Fibroblast of lung (primary cell): ENCODE measurements around the gene PTPRH. TPM values are rescaled to one million over a fixed set of nuclear protein-coding genes. Genes with fewer than 3 reads are reported as not detected.

Experiments used
- DNase-seq, 2 donors: peaks; one replicate each; pipeline versions ENCODE4 v3.0.0 to v3.0.0-alpha.2; 2010; ENCODE audit warnings: low read depth in 2 of 2
- H2AFZ ChIP-seq: 2 replicates; pipeline ENCODE4 v1.5.1; 2012; ENCODE audit warnings: low read length, control low read depth, inconsistent platforms
- H3K27ac ChIP-seq: 2 replicates; pipeline ENCODE4 v1.5.1; 2011; ENCODE audit warnings: low read length, control low read depth; ENCODE audit not compliant: insufficient read depth
- H3K27me3 ChIP-seq: 2 replicates; pipeline ENCODE4 v1.5.1; 2011; ENCODE audit warnings: mild to moderate bottlenecking, low read length; ENCODE audit not compliant: control insufficient read depth, insufficient read depth
- H3K36me3 ChIP-seq: 2 replicates; pipeline ENCODE4 v1.5.1; 2011; ENCODE audit warnings: low read length; ENCODE audit not compliant: control insufficient read depth, insufficient read depth
- H3K4me1 ChIP-seq: 2 replicates; pipeline ENCODE4 v1.5.1; 2011; ENCODE audit warnings: low read length; ENCODE audit not compliant: control insufficient read depth, insufficient read depth; ENCODE audit errors: extremely low read depth
- H3K4me2 ChIP-seq: 2 replicates; pipeline ENCODE4 v1.5.1; 2011; ENCODE audit warnings: low read length, control low read depth; ENCODE audit not compliant: insufficient read depth; ENCODE audit errors: extremely low read depth
- H3K4me3 ChIP-seq, 4 experiments: fragments of 200-600 bp in 1 of 4; sonication (generic) in 1 of 4; replicated peaks in 1 of 4; 2 replicates each; pipeline ENCODE4 v1.5.1; 2011 to 2016; ENCODE audit warnings: low read length in 4 of 4, low read depth in 3 of 4, mild to moderate bottlenecking in 3 of 4, control low read depth in 2 of 4, inconsistent platforms in 1 of 4, mixed read lengths in 1 of 4; ENCODE audit not compliant: insufficient read depth in 1 of 4; ENCODE audit errors: control extremely low read depth in 1 of 4
- H3K79me2 ChIP-seq: 2 replicates; pipeline ENCODE4 v1.5.1; 2012; ENCODE audit warnings: mild to moderate bottlenecking, low read length, inconsistent platforms; ENCODE audit not compliant: control insufficient read depth, insufficient read depth
- H3K9ac ChIP-seq: 2 replicates; pipeline ENCODE4 v1.5.1; 2011; ENCODE audit warnings: mild to moderate bottlenecking, low read length, control low read depth; ENCODE audit not compliant: insufficient read depth
- H3K9me3 ChIP-seq: 2 replicates; pipeline ENCODE4 v1.5.1; 2012; ENCODE audit warnings: low read depth, low read length; ENCODE audit not compliant: control insufficient read depth, insufficient read depth
- H4K20me1 ChIP-seq: 2 replicates; pipeline ENCODE4 v1.5.1; 2011; ENCODE audit warnings: low read length; ENCODE audit not compliant: control insufficient read depth, insufficient read depth; ENCODE audit errors: extremely low read depth
- CTCF ChIP-seq, 2 donors: IDR thresholded peaks in 1 of 2; conservative IDR thresholded peaks in 1 of 2; 1 replicate in 1 of 2; 2 replicates in 1 of 2; pipeline ENCODE4 v1.5.1; 2011 to 2012; ENCODE audit warnings: low read length in 2 of 2, control low read depth in 1 of 2, inconsistent platforms in 1 of 2, low read depth in 1 of 2, mild to moderate bottlenecking in 1 of 2
- EZH2 ChIP-seq: IDR thresholded peaks from 2 replicates; pipeline ENCODE4 v1.5.1; 2012; ENCODE audit warnings: low read length, control low read depth, mild to moderate bottlenecking; ENCODE audit errors: missing control alignments
- polyA plus RNA-seq, 2 donors: library from polyadenylated mRNA; depleted of rRNA in 1 of 2; stranded (reverse) in 1 of 2; unstranded in 1 of 2; fragments of >200 nt; gene quantifications; 2 replicates each; pipeline ENCODE4 v1.2.1, GENCODE V29; 2011 to 2012; ENCODE audit warnings: missing spikeins in 1 of 2
- total RNA-seq: library from RNA; depleted of rRNA; stranded (reverse); fragments of >200 nt; gene quantifications from 2 replicates; pipeline ENCODE4 v1.2.1, GENCODE V29; 2014

Gene PTPRH
- total and polyA plus RNA-seq, 2 donors (not counting 1 experiment from before 2014, with no cell fraction given), result 4.4 to 19.5 TPM

GRCh38 chr19:55227241-55228014 is 18.1 kb upstream of the PTPRH start:
- Histone ChIP-seq H4K20me1 (no peaks in the 10 kb centered on the region), H3K4me3 (no peak overlapping the region), H3K36me3 (peaks cover 26% of the 10 kb centered on the region), H3K4me2 (no peak overlapping the region), H3K4me1 (no peaks in the 10 kb centered on the region), H3K27me3 (no peaks in the 10 kb centered on the region), H3K79me2 (no peaks in the 10 kb centered on the region), H3K9ac (no peak overlapping the region), H2AFZ (no peak overlapping the region), H3K9me3 (no peaks in the 10 kb centered on the region), H3K27ac (no peak overlapping the region)
- DNase-seq, result no peak
- TF ChIP-seq CTCF (conservative IDR thresholded peaks at IDR 0.05 in 1 of 2, IDR thresholded peaks at IDR 0.05 in 1 of 2; ENCODE audit: low read depth in 1 of 2, low read length in 2 of 2), result no peak
- TF ChIP-seq EZH2, result no peak

GRCh38 chr19:55226788-55227187 is 17.5 kb upstream of the PTPRH start:
- TF ChIP-seq EZH2 (no peak), CTCF (conservative IDR thresholded peaks at IDR 0.05 in 1 of 2, IDR thresholded peaks at IDR 0.05 in 1 of 2; ENCODE audit: low read depth in 1 of 2, low read length in 2 of 2) (no peak)
- Histone ChIP-seq H3K36me3 (peaks cover 23% of the 10 kb centered on the region), H3K4me1 (no peaks in the 10 kb centered on the region), H3K79me2 (no peaks in the 10 kb centered on the region), H3K27ac (no peak overlapping the region), H4K20me1 (no peaks in the 10 kb centered on the region), H2AFZ (no peak overlapping the region), H3K4me3 (no peak overlapping the region), H3K9me3 (no peaks in the 10 kb centered on the region), H3K27me3 (no peaks in the 10 kb centered on the region), H3K9ac (no peak overlapping the region), H3K4me2 (no peak overlapping the region)
- no peak for DNase-seq

GRCh38 chr19:55226273-55226672 is 17.0 kb upstream of the PTPRH start:
- TF ChIP-seq EZH2 (no peak), CTCF (conservative IDR thresholded peaks at IDR 0.05 in 1 of 2, IDR thresholded peaks at IDR 0.05 in 1 of 2; ENCODE audit: low read depth in 1 of 2, low read length in 2 of 2) (no peak)
- H3K27ac ChIP-seq, result no peak overlapping the region
- no peaks in the 10 kb centered on the region for H3K79me2 ChIP-seq
- no peak for DNase-seq
- H3K27me3 ChIP-seq, result no peaks in the 10 kb centered on the region
- H3K9me3 ChIP-seq, result no peaks in the 10 kb centered on the region
- H4K20me1 ChIP-seq, result no peaks in the 10 kb centered on the region
- no peak overlapping the region for H2AFZ ChIP-seq
- no peaks in the 10 kb centered on the region for H3K4me1 ChIP-seq
- H3K9ac ChIP-seq, result no peak overlapping the region
- H3K4me2 ChIP-seq, result no peak overlapping the region
- no peak overlapping the region for H3K4me3 ChIP-seq
- H3K36me3 ChIP-seq, result peaks cover 18% of the 10 kb centered on the region
